OCI-LY1 (cell line): ENCODE data around the gene ALAD.

Experiments used
- EZH2 ChIP-seq: fragments of 200-600 bp; sonication (generic), shearing (Covaris generic); IDR thresholded peaks from 2 replicates; pipeline ENCODE4 v1.8.0; 2017; ENCODE audit warnings: borderline replicate concordance, mixed run types, mild to moderate bottlenecking, antibody characterized with exemption, low read length, moderate library complexity, mixed read lengths
- TF ChIP-seq, protein P1 (sequence below): fragments of 200-600 bp; sonication (generic), shearing (Covaris generic); IDR thresholded peaks from 2 replicates; pipeline ENCODE4 v1.5.1; 2017; ENCODE audit warnings: mild to moderate bottlenecking, antibody characterized with exemption, low read length, moderate library complexity, mixed read lengths

DNA sequence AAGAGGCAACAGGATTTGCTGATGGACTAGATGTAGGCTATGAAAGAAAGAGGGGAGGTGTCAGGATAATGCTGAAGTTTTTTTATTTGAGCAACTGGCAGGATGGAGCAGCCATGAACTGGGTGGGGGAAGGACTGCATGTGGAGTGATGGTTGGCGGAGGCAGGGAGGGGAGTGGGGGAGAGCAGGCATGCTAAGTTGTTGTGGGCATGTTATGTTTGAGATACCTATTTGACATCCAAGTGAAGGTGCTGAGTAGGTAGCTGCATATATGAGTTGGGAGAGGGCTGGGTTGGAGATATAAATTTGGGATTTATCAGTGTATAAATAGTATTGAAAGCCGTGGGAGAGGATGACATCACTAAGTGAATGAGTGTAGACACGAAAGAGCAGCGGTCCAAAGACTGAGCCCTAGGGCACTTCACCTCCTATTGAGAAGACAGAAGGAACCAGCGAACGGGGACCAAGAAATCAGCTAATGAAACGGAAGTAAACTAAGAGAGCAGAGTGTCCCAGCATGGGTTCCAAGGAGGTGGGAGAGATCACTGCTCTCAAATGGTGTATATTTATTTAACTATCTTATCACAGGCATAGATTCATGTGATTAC is 44.3 kb downstream of the ALAD start:
- no peak for TF ChIP-seq EZH2
- TF ChIP-seq, protein P1, sequence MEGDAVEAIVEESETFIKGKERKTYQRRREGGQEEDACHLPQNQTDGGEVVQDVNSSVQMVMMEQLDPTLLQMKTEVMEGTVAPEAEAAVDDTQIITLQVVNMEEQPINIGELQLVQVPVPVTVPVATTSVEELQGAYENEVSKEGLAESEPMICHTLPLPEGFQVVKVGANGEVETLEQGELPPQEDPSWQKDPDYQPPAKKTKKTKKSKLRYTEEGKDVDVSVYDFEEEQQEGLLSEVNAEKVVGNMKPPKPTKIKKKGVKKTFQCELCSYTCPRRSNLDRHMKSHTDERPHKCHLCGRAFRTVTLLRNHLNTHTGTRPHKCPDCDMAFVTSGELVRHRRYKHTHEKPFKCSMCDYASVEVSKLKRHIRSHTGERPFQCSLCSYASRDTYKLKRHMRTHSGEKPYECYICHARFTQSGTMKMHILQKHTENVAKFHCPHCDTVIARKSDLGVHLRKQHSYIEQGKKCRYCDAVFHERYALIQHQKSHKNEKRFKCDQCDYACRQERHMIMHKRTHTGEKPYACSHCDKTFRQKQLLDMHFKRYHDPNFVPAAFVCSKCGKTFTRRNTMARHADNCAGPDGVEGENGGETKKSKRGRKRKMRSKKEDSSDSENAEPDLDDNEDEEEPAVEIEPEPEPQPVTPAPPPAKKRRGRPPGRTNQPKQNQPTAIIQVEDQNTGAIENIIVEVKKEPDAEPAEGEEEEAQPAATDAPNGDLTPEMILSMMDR, result no peak
